ENCODE data around the gene RALA.

- no peak for TF ChIP-seq CTCF (IDR thresholded peaks at IDR 0.05; ENCODE audit: low read length)
- TF ChIP-seq EZH2 (IDR thresholded peaks at IDR 0.05; ENCODE audit: borderline replicate concordance, low read length), result no peak
These were observed 763 bp upstream of the RALA start for GRCh38 chr7:39622609-39623008.
